K562 (cell line): ENCODE measurements around the gene RNF152. TPM values are rescaled to one million over a fixed set of nuclear protein-coding genes. Genes with fewer than 3 reads are reported as not detected.

Experiments
- ARID3B ChIP-seq: fragments of 250-450 bp; sonication (Bioruptor Pico); IDR thresholded peaks from 2 replicates; pipeline ENCODE4 v1.4.0; 2020; ENCODE audit warnings: borderline replicate concordance
- ATF1 ChIP-seq, 2 experiments: fragments of 450-650 bp in 1 of 2; IDR thresholded peaks; 2 replicates each; pipeline ENCODE4 v1.6.1; 2016; ENCODE audit warnings: missing compliant biosample characterization in 1 of 2, missing genetic modification characterization in 1 of 2
- CLOCK ChIP-seq: fragments of 250-450 bp; sonication (Bioruptor Pico); IDR thresholded peaks from 2 replicates; pipeline ENCODE4 v1.4.0; 2020; ENCODE audit warnings: mild to moderate bottlenecking, moderate library complexity, borderline replicate concordance
- EZH2 ChIP-seq: IDR thresholded peaks from 2 replicates; pipeline ENCODE4 v1.6.1; 2012; ENCODE audit warnings: low read depth, mild to moderate bottlenecking, inconsistent platforms, low read length, borderline replicate concordance
- MXD1 ChIP-seq: fragments of 250-450 bp; sonication (Bioruptor Pico); IDR thresholded peaks from 2 replicates; pipeline ENCODE4 v1.8.0; 2021; ENCODE audit warnings: borderline replicate concordance, mild to moderate bottlenecking, moderate library complexity; ENCODE audit not compliant: poor library complexity, severe bottlenecking
- XRCC5 ChIP-seq: fragments of 200-400 bp; formaldehyde crosslinking; IDR thresholded peaks from 2 replicates; pipeline ENCODE4 v1.6.1; 2017; ENCODE audit warnings: low read depth, mild to moderate bottlenecking, low read length
- ZBTB49 ChIP-seq: sonication (generic); formaldehyde crosslinking; IDR thresholded peaks from 2 replicates; pipeline ENCODE4 v1.8.0; 2022; ENCODE audit warnings: missing genetic modification reagents, mild to moderate bottlenecking, borderline replicate concordance
- polyA plus RNA-seq, 8 experiments: library from polyadenylated mRNA; depleted of rRNA in 4 of 8; stranded (reverse) in 5 of 8; unstranded in 3 of 8; fragments of >200 nt; fragmentation: Nextera tagmentation in 2 of 8; fragmentation: Illumina TruSeq in 1 of 8; extraction: Ambion mirVana in 2 of 8; extraction: Trizol in 1 of 8; gene quantifications; 2 replicates each; pipeline versions ENCODE4 v1.2.1 to v1.2.3, GENCODE V29; 2011 to 2014; ENCODE audit warnings: inconsistent platforms in 1 of 8, missing spikeins in 1 of 8
- total RNA-seq, 7 experiments: library from RNA; depleted of rRNA in 6 of 7; stranded (reverse); fragments of >200 nt in 6 of 7; fragmentation: Illumina TruSeq in 2 of 7; extraction: Trizol in 2 of 7; gene quantifications; 2 replicates each; pipeline versions ENCODE4 v1.2.1 to v1.2.3, GENCODE V29; 2011 to 2021; ENCODE audit warnings: low replicate concordance in 1 of 7

RNF152 gene
- total and polyA plus RNA-seq, 9 of the 15 experiments (the other 6 are each of a cell fraction or from before 2014, with no cell fraction given): 0.04 to 0.05 TPM; not detected in 7

GRCh38 chr18:61844726-61845125 lies 48.1 kb downstream of the RNF152 start (continued):
- no peak for TF ChIP-seq ARID3B
- no peak for TF ChIP-seq EZH2
- no peak for TF ChIP-seq MXD1 (CRISPR knock-in tag)
- TF ChIP-seq XRCC5: no peak
- TF ChIP-seq CLOCK (CRISPR knock-in tag): no peak
- TF ChIP-seq ZBTB49 (CRISPR knock-in tag): no peak
- no peak for TF ChIP-seq ATF1 (CRISPR knock-in tag; IDR thresholded peaks at IDR 0.05)
- TF ChIP-seq ATF1 (tag; IDR thresholded peaks at IDR 0.05): no peak
